IMR-90 (cell line): ENCODE measurements around the gene LDLRAD4. TPM values are rescaled to one million over a fixed set of nuclear protein-coding genes. Genes with fewer than 3 reads are reported as not detected.

Experiments used
- ATAC-seq: fragments of 200-7000 bp; cut with Tn5 transposase; 2 replicates; pipeline ENCODE4 v1.9.1; 2020; ENCODE audit warnings: low read depth, mild to moderate bottlenecking, moderate library complexity
- BruUV-seq: library from RNA; stranded (reverse); fragments of 400-500 nt; replicated peaks from 2 replicates; lab custom pipeline; 2021; lab: Mats Ljungman, UMichigan
- CTCF ChIA-PET: fragments of 300-600 bp; formaldehyde crosslinking; extraction: SDS; loops from one replicate; lab custom pipeline; 2021; ENCODE audit warnings: antibody characterized with exemption; lab: Yijun Ruan, JAX
- POLR2A ChIA-PET: fragments of 300-600 bp; sonication (Branson Sonifier 250); formaldehyde crosslinking; loops from one replicate; lab custom pipeline; 2022; ENCODE audit warnings: antibody characterized with exemption; ENCODE audit not compliant: unreplicated experiment; lab: Charles Lee
- DNase-seq: peaks from one replicate; pipeline ENCODE4 v3.0.0; 2013
- H2AFZ ChIP-seq: replicated peaks from 2 replicates; pipeline ENCODE3; 2013; ENCODE audit warnings: low read length, mild to moderate bottlenecking; ENCODE audit not compliant: poor library complexity
- H2AK5ac ChIP-seq: 2 replicates; pipeline ENCODE4 v1.6.1; 2013; ENCODE audit warnings: low read depth, low read length, inconsistent platforms
- H2AK9ac ChIP-seq: replicated peaks from 2 replicates; pipeline ENCODE3; 2013; ENCODE audit warnings: mild to moderate bottlenecking, low read depth, low read length, moderate library complexity; ENCODE audit not compliant: poor library complexity
- H2BK120ac ChIP-seq: 2 replicates; pipeline ENCODE4 v1.6.1; 2013; ENCODE audit warnings: low read depth, low read length, inconsistent platforms
- H2BK15ac ChIP-seq: 3 replicates; pipeline ENCODE4 v1.6.1; 2013; ENCODE audit warnings: low read depth, low read length, inconsistent platforms
- H2BK20ac ChIP-seq: 2 replicates; pipeline ENCODE4 v1.6.1; 2013; ENCODE audit warnings: low read depth, mild to moderate bottlenecking, inconsistent platforms, low read length, moderate library complexity
- H2BK5ac ChIP-seq: 2 replicates; pipeline ENCODE4 v1.6.1; 2013; ENCODE audit warnings: mild to moderate bottlenecking, low read depth, low read length, inconsistent platforms; ENCODE audit not compliant: poor library complexity, severe bottlenecking
- H3K14ac ChIP-seq: replicated peaks from 2 replicates; pipeline ENCODE4 v1.6.1; 2013; ENCODE audit warnings: low read depth, low read length, inconsistent platforms
- H3K18ac ChIP-seq: 2 replicates; pipeline ENCODE4 v1.6.1; 2013; ENCODE audit warnings: low read depth, low read length, control low read depth
- H3K23ac ChIP-seq: 2 replicates; pipeline ENCODE4 v1.6.1; 2013; ENCODE audit warnings: low read depth, low read length, inconsistent platforms
- H3K27ac ChIP-seq: 2 replicates; pipeline ENCODE4 v1.5.1; 2013; ENCODE audit warnings: mild to moderate bottlenecking, control low read depth, low read length; ENCODE audit not compliant: insufficient read depth
- H3K27me3 ChIP-seq: 2 replicates; pipeline ENCODE4 v1.6.1; 2013; ENCODE audit warnings: low read length; ENCODE audit not compliant: control insufficient read depth, insufficient read depth
- H3K36me3 ChIP-seq: 2 replicates; pipeline ENCODE4 v1.6.1; 2013; ENCODE audit warnings: low read length, mixed read lengths; ENCODE audit not compliant: control insufficient read depth, insufficient read depth
- H3K4ac ChIP-seq: 2 replicates; pipeline ENCODE4 v1.6.1; 2013; ENCODE audit warnings: low read depth, low read length, inconsistent platforms
- H3K4me1 ChIP-seq: 2 replicates; pipeline ENCODE4 v1.6.1; 2013; ENCODE audit warnings: low read length, mixed read lengths; ENCODE audit not compliant: control insufficient read depth, insufficient read depth
- H3K4me2 ChIP-seq: 2 replicates; pipeline ENCODE4 v1.6.1; 2013; ENCODE audit warnings: low read depth, mild to moderate bottlenecking, control low read depth, low read length, moderate library complexity
- H3K4me3 ChIP-seq: 2 replicates; pipeline ENCODE4 v1.5.1; 2013; ENCODE audit warnings: low read depth, mild to moderate bottlenecking, control low read depth, low read length, moderate library complexity; ENCODE audit not compliant: insufficient read depth
- H3K56ac ChIP-seq: 2 replicates; pipeline ENCODE4 v1.6.1; 2013; ENCODE audit warnings: low read length, inconsistent platforms; ENCODE audit not compliant: insufficient read depth; ENCODE audit errors: extremely low read depth
- H3K79me1 ChIP-seq, 2 experiments: 2 replicates each; pipeline ENCODE4 v1.6.1; 2013; ENCODE audit warnings: low read length in 2 of 2, inconsistent platforms in 1 of 2, low read depth in 1 of 2
- H3K9ac ChIP-seq: 2 replicates; pipeline ENCODE4 v1.6.1; 2013; ENCODE audit warnings: low read depth, low read length, control low read depth
- H3K9me1 ChIP-seq: 2 replicates; pipeline ENCODE4 v1.6.1; 2013; ENCODE audit warnings: low read length, inconsistent platforms; ENCODE audit not compliant: insufficient read depth
- H3K9me3 ChIP-seq: 2 replicates; pipeline ENCODE4 v1.6.1; 2013; ENCODE audit warnings: low read length; ENCODE audit not compliant: control insufficient read depth, insufficient read depth
- H4K20me1 ChIP-seq: 2 replicates; pipeline ENCODE4 v1.6.1; 2013; ENCODE audit warnings: low read length, inconsistent platforms; ENCODE audit not compliant: insufficient read depth
- H4K5ac ChIP-seq: 2 replicates; pipeline ENCODE4 v1.6.1; 2013; ENCODE audit warnings: mild to moderate bottlenecking, low read depth, low read length, control low read depth
- H4K8ac ChIP-seq, 2 experiments: 2 replicates each; pipeline ENCODE4 v1.6.1; 2013; ENCODE audit warnings: low read depth in 2 of 2, low read length in 2 of 2, control low read depth in 1 of 2, inconsistent platforms in 1 of 2
- H4K91ac ChIP-seq: 2 replicates; pipeline ENCODE4 v1.6.1; 2013; ENCODE audit warnings: low read depth, low read length, inconsistent platforms; ENCODE audit not compliant: insufficient read depth
- BHLHE40 ChIP-seq: fragments of 150-350 bp; IDR thresholded peaks from 2 replicates; pipeline ENCODE4 v1.6.1; 2016; ENCODE audit warnings: mild to moderate bottlenecking, low read depth, low read length
- FOS ChIP-seq: fragments of 150-350 bp; IDR thresholded peaks from 2 replicates; pipeline ENCODE4 v1.6.1; 2016; ENCODE audit warnings: low read depth, low read length
- MAFK ChIP-seq: IDR thresholded peaks from 2 replicates; pipeline ENCODE4 v1.6.1; 2012; ENCODE audit warnings: low read depth, low read length, improper control_type of control experiment
- MAZ ChIP-seq: IDR thresholded peaks from 2 replicates; pipeline ENCODE4 v1.6.1; 2012; ENCODE audit warnings: low read depth, mild to moderate bottlenecking, low read length, improper control_type of control experiment, moderate library complexity, borderline replicate concordance
- MXI1 ChIP-seq: IDR thresholded peaks from 2 replicates; pipeline ENCODE4 v1.6.1; 2012; ENCODE audit warnings: low read depth, mild to moderate bottlenecking, low read length, moderate library complexity, borderline replicate concordance
- POLR2A ChIP-seq: IDR thresholded peaks from 2 replicates; pipeline ENCODE4 v1.6.1; 2012; ENCODE audit warnings: mild to moderate bottlenecking, low read depth, low read length
- RFX5 ChIP-seq: IDR thresholded peaks from 2 replicates; pipeline ENCODE4 v1.8.0; 2012; ENCODE audit warnings: low read depth, mild to moderate bottlenecking, low read length, moderate library complexity
- SMC3 ChIP-seq: fragments of 150-350 bp; IDR thresholded peaks from 2 replicates; pipeline ENCODE4 v1.6.1; 2016; ENCODE audit warnings: low read depth, mild to moderate bottlenecking, antibody characterized with exemption, low read length, moderate library complexity
- WGBS, 2 experiments: methylation state at CpG; one replicate each; pipeline versions ENCODE4 v1.1.5 to v1.1.7; 2013; ENCODE audit warnings: missing lambda C conversion rate in 2 of 2; ENCODE audit not compliant: insufficient read length in 1 of 2; ENCODE audit errors: extremely low coverage in 2 of 2; 5-methylcytosine and 5-hydroxymethylcytosine counted together
- dilution Hi-C: fragments of 300-500 bp; cut with HindIII; formaldehyde crosslinking; loops from one replicate; pipeline ENCODE4 v1.14.3; 2018; ENCODE audit warnings: low sequenced_read_pairs; ENCODE audit not compliant: unreplicated experiment
- in situ Hi-C: fragments of 300-500 bp; cut with MboI; formaldehyde crosslinking; loops from 3 replicates; pipeline ENCODE4 v1.14.3; 2019; ENCODE audit warnings: low sequenced_read_pairs, inconsistent platforms, mixed read lengths
- intact Hi-C: fragments of 100-400 bp; cut with micrococcal nuclease; formaldehyde crosslinking; loops from 2 replicates; pipeline ENCODE4 v1.10.0; 2022
- polyA plus RNA-seq, 3 experiments: library from polyadenylated mRNA; depleted of rRNA; stranded (reverse); fragments of >200 nt; gene quantifications; 2 replicates each; pipeline ENCODE4 v1.2.3, GENCODE V29; 2012; ENCODE audit warnings: low replicate concordance in 1 of 3
- total RNA-seq: library from RNA; depleted of rRNA; stranded (reverse); fragments of >200 nt; gene quantifications from 2 replicates; pipeline ENCODE4 v1.2.3, GENCODE V29; 2012
- TF ChIP-seq, protein P1 (sequence below): fragments of 150-350 bp; IDR thresholded peaks from 2 replicates; pipeline ENCODE4 v1.6.1; 2016; ENCODE audit warnings: low read depth, mild to moderate bottlenecking, low read length, moderate library complexity, borderline replicate concordance
- TF ChIP-seq, protein P2 (sequence below): fragments of 150-350 bp; IDR thresholded peaks from 2 replicates; pipeline ENCODE4 v1.6.1; 2017; ENCODE audit warnings: mild to moderate bottlenecking, antibody characterized with exemption, low read length, low read depth
- TF ChIP-seq, protein P3 (sequence below): conservative IDR thresholded peaks from 2 replicates; pipeline ENCODE4 v1.5.1; 2012; ENCODE audit warnings: mild to moderate bottlenecking, low read depth, low read length, improper control_type of control experiment

LDLRAD4 gene
- total and polyA plus RNA-seq, 2 of the 4 experiments (the other 2 are of a cell fraction): not detected

DNA sequence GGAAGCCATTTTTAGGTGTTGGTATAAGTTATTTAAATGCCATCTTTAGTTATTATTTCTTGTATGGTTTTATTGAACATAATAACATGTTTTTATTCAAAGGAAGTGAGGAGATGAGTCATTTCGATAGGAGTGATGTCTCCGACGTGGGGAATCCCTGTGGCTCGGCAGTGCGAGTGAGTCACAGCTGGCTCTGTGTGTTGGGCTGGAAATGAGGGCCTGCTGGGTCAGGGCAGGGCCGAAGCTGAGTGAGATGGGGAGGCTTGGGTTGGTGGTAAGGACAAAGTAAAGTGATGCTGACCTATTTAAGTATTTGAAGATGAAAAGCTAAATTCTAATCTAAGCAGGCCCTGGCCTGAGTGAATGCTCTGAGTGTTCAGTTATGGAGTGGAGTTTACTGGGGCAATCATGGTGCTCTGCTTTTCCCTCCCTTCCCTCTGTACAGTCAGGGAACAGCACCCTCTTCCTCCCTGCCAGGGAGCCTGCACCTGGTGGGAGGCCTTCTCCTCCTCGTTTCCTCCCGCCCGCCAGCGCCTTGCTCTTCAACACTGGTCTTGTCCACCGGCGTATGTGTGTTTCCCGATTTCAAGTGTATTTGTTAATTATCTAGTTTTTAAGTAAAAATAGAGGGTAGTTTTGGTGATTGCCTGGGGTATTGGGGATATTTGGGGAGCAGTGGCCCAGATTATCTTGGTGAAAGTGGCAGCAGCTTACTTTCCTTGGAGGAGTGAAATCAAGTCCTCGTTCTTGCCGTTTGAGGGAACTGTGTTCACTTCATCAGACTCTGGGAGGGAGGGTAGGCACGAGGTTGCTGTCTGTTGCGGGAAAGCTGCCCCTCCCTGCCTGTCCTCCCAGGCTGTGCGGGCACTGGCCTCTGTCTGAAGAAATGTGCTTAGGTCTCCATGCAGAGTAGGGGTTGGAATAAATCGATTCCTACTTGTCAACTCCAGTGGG, 157.0 kb downstream of the LDLRAD4 start (continued):
- TF ChIP-seq MXI1: no peak
- no peak for TF ChIP-seq POLR2A
- TF ChIP-seq FOS: peak; percentile 98

DNA sequence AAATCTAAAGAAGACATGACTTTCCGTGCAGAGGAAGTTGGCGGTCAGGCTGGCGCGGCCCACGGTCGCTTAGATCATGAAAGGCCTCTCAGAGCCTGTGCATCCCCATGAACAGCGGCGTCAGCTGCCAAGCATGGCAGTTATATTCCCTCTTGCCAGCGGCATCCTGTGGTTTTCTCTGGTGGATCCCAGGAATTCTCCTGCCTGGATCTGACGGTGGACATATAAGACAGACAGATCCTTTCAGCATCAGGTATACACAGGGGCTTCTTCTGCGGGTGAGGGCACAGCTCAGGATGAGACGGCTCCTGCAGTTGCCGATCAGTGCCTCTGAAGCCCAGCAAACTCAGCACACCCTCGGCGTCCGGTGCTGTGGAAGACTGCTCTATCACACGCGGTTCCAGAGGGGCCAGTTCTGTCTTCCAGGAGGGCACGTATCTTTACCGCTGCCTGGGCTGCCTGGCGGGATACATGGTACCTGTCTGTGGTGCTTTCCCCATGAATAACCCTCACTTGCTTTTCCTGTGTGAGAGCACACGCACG, 157.8 kb downstream of the LDLRAD4 start:
- no TSS peak for BruUV-seq
- Histone ChIP-seq H3K27me3 (no peaks in the 10 kb centered on the region), H2BK20ac (no peak overlapping the region), H2BK120ac (no peak overlapping the region), H3K4me2 (no peak overlapping the region), H4K20me1 (no peaks in the 10 kb centered on the region), H4K91ac (no peak overlapping the region), H2AK9ac (no peak overlapping the region), H3K18ac (no peak overlapping the region), H3K14ac (no peak overlapping the region), H2AK5ac (no peak overlapping the region), H4K5ac (no peak overlapping the region), H3K79me1 (no peaks in the 10 kb centered on the region), H4K8ac (no peak overlapping the region), H2AFZ (no peak overlapping the region), H3K36me3 (no peaks in the 10 kb centered on the region), H3K27ac (no peak overlapping the region), H3K9me1 (0 out of 2 replicates have a peak, but pooled peaks cover 3% of the 10 kb centered on the region), H3K4ac (no peak overlapping the region), H3K56ac (no peak overlapping the region), H3K9me3 (no peaks in the 10 kb centered on the region), H3K9ac (no peak overlapping the region), H2BK5ac (no peak overlapping the region), H3K4me3 (no peak overlapping the region), H2BK15ac (no peak overlapping the region), H3K23ac (no peak overlapping the region), H3K4me1 (no peaks in the 10 kb centered on the region)
- DNase-seq (no peak), ATAC-seq (no peak)
- POLR2A ChIA-PET: no interaction called here
- CTCF ChIA-PET: no interaction called here
- TF ChIP-seq, protein P1, sequence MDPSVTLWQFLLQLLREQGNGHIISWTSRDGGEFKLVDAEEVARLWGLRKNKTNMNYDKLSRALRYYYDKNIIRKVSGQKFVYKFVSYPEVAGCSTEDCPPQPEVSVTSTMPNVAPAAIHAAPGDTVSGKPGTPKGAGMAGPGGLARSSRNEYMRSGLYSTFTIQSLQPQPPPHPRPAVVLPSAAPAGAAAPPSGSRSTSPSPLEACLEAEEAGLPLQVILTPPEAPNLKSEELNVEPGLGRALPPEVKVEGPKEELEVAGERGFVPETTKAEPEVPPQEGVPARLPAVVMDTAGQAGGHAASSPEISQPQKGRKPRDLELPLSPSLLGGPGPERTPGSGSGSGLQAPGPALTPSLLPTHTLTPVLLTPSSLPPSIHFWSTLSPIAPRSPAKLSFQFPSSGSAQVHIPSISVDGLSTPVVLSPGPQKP: no peak
- TF ChIP-seq, protein P2, sequence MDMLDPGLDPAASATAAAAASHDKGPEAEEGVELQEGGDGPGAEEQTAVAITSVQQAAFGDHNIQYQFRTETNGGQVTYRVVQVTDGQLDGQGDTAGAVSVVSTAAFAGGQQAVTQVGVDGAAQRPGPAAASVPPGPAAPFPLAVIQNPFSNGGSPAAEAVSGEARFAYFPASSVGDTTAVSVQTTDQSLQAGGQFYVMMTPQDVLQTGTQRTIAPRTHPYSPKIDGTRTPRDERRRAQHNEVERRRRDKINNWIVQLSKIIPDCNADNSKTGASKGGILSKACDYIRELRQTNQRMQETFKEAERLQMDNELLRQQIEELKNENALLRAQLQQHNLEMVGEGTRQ: no peak
- TF ChIP-seq SMC3 (no peak), BHLHE40 (no peak), MAZ (no peak), RFX5 (no peak), MAFK (no peak)
- TF ChIP-seq, protein P3, sequence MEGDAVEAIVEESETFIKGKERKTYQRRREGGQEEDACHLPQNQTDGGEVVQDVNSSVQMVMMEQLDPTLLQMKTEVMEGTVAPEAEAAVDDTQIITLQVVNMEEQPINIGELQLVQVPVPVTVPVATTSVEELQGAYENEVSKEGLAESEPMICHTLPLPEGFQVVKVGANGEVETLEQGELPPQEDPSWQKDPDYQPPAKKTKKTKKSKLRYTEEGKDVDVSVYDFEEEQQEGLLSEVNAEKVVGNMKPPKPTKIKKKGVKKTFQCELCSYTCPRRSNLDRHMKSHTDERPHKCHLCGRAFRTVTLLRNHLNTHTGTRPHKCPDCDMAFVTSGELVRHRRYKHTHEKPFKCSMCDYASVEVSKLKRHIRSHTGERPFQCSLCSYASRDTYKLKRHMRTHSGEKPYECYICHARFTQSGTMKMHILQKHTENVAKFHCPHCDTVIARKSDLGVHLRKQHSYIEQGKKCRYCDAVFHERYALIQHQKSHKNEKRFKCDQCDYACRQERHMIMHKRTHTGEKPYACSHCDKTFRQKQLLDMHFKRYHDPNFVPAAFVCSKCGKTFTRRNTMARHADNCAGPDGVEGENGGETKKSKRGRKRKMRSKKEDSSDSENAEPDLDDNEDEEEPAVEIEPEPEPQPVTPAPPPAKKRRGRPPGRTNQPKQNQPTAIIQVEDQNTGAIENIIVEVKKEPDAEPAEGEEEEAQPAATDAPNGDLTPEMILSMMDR: no peak
- in situ Hi-C loops: no loop called here
- 97% methylated on average over 20 of the region's 23 CpGs; no CpG with 5 or more reads in 1 of the 2 experiments for WGBS, 2 experiments
- intact Hi-C loops: loop anchor here (5.0 kb wide), 1 partner anchor 131 kb away; no protein-coding TSS in a partner anchor
- dilution Hi-C loops: no loop called here
